ENCODE measurements around the gene PTH2R. TPM values are rescaled to one million over a fixed set of nuclear protein-coding genes. Genes with fewer than 3 reads are reported as not detected.
A peak's percentile ranks its signal among the peaks of the same experiment; 100 is the strongest.

The PTH2R gene
- total RNA-seq, 4 donors from 2014 or later: not detected

DNA sequence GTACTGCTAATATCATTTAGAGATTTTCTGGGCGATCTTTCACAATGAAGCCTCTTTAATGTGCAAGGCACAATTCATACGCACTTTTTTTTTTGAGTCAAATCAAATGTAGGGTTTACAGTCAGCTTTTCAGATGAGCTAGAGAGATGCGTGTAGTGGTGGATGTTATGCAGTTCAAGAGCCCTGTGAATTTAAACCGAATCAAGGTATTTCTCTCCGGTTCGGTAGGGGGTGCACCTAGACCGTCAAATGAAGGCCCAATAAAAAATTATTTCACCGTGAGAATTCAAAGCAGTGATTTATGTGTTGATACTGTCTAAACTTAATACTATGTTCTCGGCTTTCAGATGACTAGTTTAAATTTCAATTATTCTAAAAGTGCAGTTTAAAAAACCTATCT lies 1.1 kb downstream of the PTH2R start:
- Histone ChIP-seq H3K4me1 (peaks cover 0 to 10% (median 3%) of the 10 kb centered on the region in 4 donors), H3K36me3 (no peaks in the 10 kb centered on the region), H3K27ac (no peak overlapping the region), H3K4me3 (no peak overlapping the region), H3K27me3 (peaks cover 0 to 17% of the 10 kb centered on the region in 2 donors), H3K9me3 (no peaks in the 10 kb centered on the region)
- TF ChIP-seq, protein P1, sequence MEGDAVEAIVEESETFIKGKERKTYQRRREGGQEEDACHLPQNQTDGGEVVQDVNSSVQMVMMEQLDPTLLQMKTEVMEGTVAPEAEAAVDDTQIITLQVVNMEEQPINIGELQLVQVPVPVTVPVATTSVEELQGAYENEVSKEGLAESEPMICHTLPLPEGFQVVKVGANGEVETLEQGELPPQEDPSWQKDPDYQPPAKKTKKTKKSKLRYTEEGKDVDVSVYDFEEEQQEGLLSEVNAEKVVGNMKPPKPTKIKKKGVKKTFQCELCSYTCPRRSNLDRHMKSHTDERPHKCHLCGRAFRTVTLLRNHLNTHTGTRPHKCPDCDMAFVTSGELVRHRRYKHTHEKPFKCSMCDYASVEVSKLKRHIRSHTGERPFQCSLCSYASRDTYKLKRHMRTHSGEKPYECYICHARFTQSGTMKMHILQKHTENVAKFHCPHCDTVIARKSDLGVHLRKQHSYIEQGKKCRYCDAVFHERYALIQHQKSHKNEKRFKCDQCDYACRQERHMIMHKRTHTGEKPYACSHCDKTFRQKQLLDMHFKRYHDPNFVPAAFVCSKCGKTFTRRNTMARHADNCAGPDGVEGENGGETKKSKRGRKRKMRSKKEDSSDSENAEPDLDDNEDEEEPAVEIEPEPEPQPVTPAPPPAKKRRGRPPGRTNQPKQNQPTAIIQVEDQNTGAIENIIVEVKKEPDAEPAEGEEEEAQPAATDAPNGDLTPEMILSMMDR (IDR thresholded peaks at IDR 0.05): peak in 3 of 6 experiments; percentile 29 to 40 (median 33)
- no peak for TF ChIP-seq POLR2A (IDR thresholded peaks at IDR 0.05)
- no peak for DNase-seq

DNA sequence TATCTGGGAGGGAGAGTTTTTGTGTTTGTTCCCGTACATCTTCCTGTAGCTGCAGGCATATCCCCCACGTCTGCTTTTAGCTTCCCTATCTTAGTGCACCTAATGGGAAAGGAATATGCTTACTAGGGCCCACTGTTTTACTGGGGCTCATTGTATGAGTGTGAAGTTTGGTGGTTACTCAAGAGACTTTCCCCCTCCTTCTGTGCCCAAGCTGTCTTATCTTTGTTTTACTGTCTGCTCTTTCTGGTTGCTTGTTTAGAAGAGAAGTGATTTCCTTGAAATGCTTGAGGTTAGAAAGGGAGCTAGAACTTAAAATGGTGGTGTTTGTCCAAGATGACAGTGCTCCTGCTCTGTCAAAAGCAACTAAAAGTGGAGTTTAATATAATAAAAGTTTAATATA lies 7.3 kb downstream of the PTH2R start:
- Histone ChIP-seq H3K27me3 (no peaks in the 10 kb centered on the region), H3K9me3 (no peaks in the 10 kb centered on the region), H3K36me3 (no peaks in the 10 kb centered on the region), H3K4me3 (no peak overlapping the region), H3K4me1 (no peaks in the 10 kb centered on the region), H3K27ac (no peak overlapping the region)
- no peak for DNase-seq
- TF ChIP-seq, protein P1 (IDR thresholded peaks at IDR 0.05): no peak
- TF ChIP-seq POLR2A (IDR thresholded peaks at IDR 0.05): no peak

DNA sequence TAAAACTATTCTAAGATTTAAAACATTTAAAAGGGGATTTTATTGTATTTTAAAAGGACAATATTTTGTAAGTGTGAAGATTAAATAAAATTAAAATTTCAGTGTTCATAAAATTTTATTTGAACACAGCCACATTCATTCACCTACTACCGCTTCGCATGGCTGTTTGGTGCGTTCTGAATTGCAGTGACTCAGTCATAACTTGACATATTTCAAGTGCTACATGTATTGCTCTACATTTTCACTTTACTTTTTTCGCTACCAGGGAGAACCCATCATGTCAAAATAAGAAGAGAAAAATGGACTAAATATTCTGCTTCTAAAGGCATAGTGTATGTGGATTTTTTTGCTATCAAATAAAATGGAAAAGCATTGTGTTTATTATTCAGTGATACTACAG lies 8.7 kb downstream of the PTH2R start:
- no peak for TF ChIP-seq POLR2A (IDR thresholded peaks at IDR 0.05)
- TF ChIP-seq, protein P1 (IDR thresholded peaks at IDR 0.05): no peak

DNA sequence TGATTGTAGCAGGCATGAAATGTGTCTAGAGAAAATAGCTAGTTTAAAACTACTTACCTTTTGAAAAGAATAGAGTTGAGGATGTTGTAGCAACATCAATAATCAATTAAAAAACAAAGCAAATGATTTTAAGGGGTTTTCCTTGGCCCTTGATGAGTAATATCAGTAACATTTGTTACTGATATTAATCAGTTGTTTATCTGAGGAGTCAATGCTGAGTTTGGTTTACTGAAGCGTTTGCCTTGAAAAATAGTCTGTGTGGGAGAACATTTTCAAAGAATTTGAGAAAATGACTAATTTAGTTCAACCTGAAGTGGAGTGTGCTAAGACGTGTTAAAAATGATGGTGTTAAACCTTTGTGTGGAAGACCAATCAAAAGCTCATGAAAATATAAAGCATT lies 9.3 kb downstream of the PTH2R start:
- DNase-seq: no peak
- TF ChIP-seq, protein P1 (IDR thresholded peaks at IDR 0.05): no peak
- TF ChIP-seq POLR2A (IDR thresholded peaks at IDR 0.05): no peak
- Histone ChIP-seq H3K36me3 (no peaks in the 10 kb centered on the region), H3K27me3 (no peaks in the 10 kb centered on the region), H3K4me3 (no peak overlapping the region), H3K4me1 (no peaks in the 10 kb centered on the region), H3K27ac (no peak overlapping the region), H3K9me3 (no peaks in the 10 kb centered on the region)

More for the DNA sequence above, 8.7 kb downstream of the PTH2R start:
- no peaks in the 10 kb centered on the region for H3K27me3 ChIP-seq
- H3K36me3 ChIP-seq: no peaks in the 10 kb centered on the region
- H3K4me1 ChIP-seq: no peaks in the 10 kb centered on the region
- DNase-seq: no peak
- H3K4me3 ChIP-seq: no peak overlapping the region
- H3K9me3 ChIP-seq: no peaks in the 10 kb centered on the region
- no peak overlapping the region for H3K27ac ChIP-seq

DNA sequence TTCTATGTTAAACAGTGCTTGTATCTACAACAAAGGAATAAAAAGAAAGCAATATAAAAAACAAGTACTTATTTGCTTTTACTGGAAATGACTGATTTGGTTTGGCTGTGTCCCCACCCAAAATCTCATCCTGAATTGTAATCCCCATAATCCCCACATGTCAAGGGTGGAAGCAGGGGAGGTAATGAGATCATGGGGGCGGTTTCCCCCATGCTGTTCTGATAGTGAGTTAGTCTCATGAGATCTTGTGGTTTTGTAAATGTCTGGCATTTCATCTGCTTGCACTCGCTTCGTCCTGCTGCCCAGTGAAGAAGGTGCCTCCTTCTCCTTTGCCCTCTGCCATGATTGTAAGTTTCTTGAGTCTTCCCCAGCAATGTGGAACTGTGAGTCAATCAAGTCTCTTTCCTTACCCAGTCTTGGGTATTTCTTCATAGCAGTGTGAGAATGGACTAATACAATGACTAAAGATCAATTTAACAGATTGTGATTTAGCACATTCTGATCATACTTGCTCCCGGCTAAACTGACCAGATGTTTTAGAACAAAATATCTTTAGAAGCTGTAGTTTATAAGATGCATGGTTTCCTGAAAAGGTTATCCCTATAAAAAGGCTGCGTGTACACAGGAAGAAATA lies 19.9 kb downstream of the PTH2R start:
- H3K4me1 ChIP-seq: no peaks in the 10 kb centered on the region
- TF ChIP-seq, protein P1 (IDR thresholded peaks at IDR 0.05): no peak
- no peak for TF ChIP-seq POLR2A (IDR thresholded peaks at IDR 0.05)

More for the DNA sequence above, 19.9 kb downstream of the PTH2R start:
- Histone ChIP-seq H3K4me3 (no peak overlapping the region), H3K36me3 (no peaks in the 10 kb centered on the region), H3K27me3 (no peaks in the 10 kb centered on the region), H3K9me3 (no peaks in the 10 kb centered on the region), H3K27ac (no peak overlapping the region)
- no peak for DNase-seq

All from Peyer's patch (tissue), 4 donors.